GM12878 (cell line): ENCODE measurements around the gene SEC62. TPM values are rescaled to one million over a fixed set of nuclear protein-coding genes. Genes with fewer than 3 reads are reported as not detected.

Experiments used
- ATAC-seq: fragments of 200-7000 bp; cut with Tn5 transposase; 3 replicates; pipeline ENCODE4 v1.9.1; 2020; ENCODE audit warnings: mild to moderate bottlenecking, moderate library complexity
- BruUV-seq: library from RNA; stranded (reverse); fragments of 400-500 nt; replicated peaks from 2 replicates; lab custom pipeline; 2021; lab: Mats Ljungman, UMichigan
- CTCF ChIA-PET: fragments of 300-600 bp; sonication (Branson Sonifier 250); formaldehyde crosslinking; extraction: SDS; loops from one replicate; lab custom pipeline; 2021; ENCODE audit warnings: inconsistent platforms; lab: Yijun Ruan, JAX
- POLR2A ChIA-PET: fragments of 350-600 bp; formaldehyde crosslinking; extraction: SDS; loops from one replicate; lab custom pipeline; 2021; ENCODE audit warnings: inconsistent platforms; lab: Charles Lee
- RAD21 ChIA-PET: fragments of 300-600 bp; sonication (Branson Sonifier 250); formaldehyde crosslinking; loops from one replicate; lab custom pipeline; 2023; ENCODE audit warnings: antibody characterized with exemption; ENCODE audit not compliant: unreplicated experiment; lab: Charles Lee
- SMC1A ChIA-PET: fragments of 300-600 bp; sonication (Branson Sonifier 250); formaldehyde crosslinking; loops from one replicate; lab custom pipeline; 2023; ENCODE audit not compliant: unreplicated experiment, uncharacterized antibody; lab: Charles Lee
- DNase-seq: peaks from one replicate; pipeline ENCODE4 v3.0.0-alpha.2; 2011; ENCODE audit warnings: low read depth, low spot score
- FAIRE-seq: peaks from 3 replicates; lab custom pipeline; 2011; peaks lifted over from hg19 to GRCh38; lab: Jason Lieb, UNC
- H2AFZ ChIP-seq: 2 replicates; pipeline ENCODE4 v1.6.0; 2011; ENCODE audit warnings: low read depth, low read length, control low read depth; ENCODE audit not compliant: control insufficient read depth
- H3K27ac ChIP-seq: 2 replicates; pipeline ENCODE4 v1.5.1; 2011; ENCODE audit warnings: control low read depth; ENCODE audit not compliant: control insufficient read depth, insufficient read depth
- H3K27me3 ChIP-seq, 2 experiments: replicated peaks in 1 of 2; 2 replicates each; pipeline versions ENCODE4 v1.6.0 to v1.6.1; 2011; ENCODE audit warnings: low read length in 1 of 2; ENCODE audit not compliant: control insufficient read depth in 2 of 2, insufficient read depth in 2 of 2
- H3K36me3 ChIP-seq, 2 experiments: 2 replicates each; pipeline ENCODE4 v1.5.1; 2011; ENCODE audit warnings: low read length in 1 of 2; ENCODE audit not compliant: control insufficient read depth in 2 of 2, insufficient read depth in 2 of 2
- H3K4me1 ChIP-seq: 2 replicates; pipeline ENCODE4 v1.6.1; 2011; ENCODE audit warnings: mild to moderate bottlenecking, low read length, moderate library complexity, mixed read lengths; ENCODE audit not compliant: control insufficient read depth, insufficient read depth
- H3K4me2 ChIP-seq: 2 replicates; pipeline ENCODE4 v1.6.0; 2011; ENCODE audit warnings: control low read depth; ENCODE audit not compliant: control insufficient read depth, insufficient read depth
- H3K4me3 ChIP-seq: fragments of 200-600 bp; sonication (generic); 2 replicates; pipeline ENCODE4 v1.5.1; 2016
- H3K79me2 ChIP-seq: 2 replicates; pipeline ENCODE4 v1.6.0; 2011; ENCODE audit warnings: low read length; ENCODE audit not compliant: control insufficient read depth, insufficient read depth
- H3K9ac ChIP-seq: 2 replicates; pipeline ENCODE4 v1.8.0; 2011; ENCODE audit warnings: low read length, control low read depth, mixed read lengths; ENCODE audit not compliant: control insufficient read depth, insufficient read depth
- H3K9me3 ChIP-seq: replicated peaks from 3 replicates; pipeline ENCODE4 v1.5.1; 2011; ENCODE audit warnings: mild to moderate bottlenecking, low read length; ENCODE audit not compliant: control insufficient read depth, insufficient read depth
- H4K20me1 ChIP-seq: 2 replicates; pipeline ENCODE4 v1.6.0; 2011; ENCODE audit not compliant: control insufficient read depth, insufficient read depth
- CBFB ChIP-seq: IDR thresholded peaks from 2 replicates; pipeline ENCODE4 v1.6.1; 2016; ENCODE audit warnings: antibody characterized with exemption, low read depth
- IRF3 ChIP-seq: fragments of 450-650 bp; IDR thresholded peaks from 2 replicates; pipeline ENCODE4 v1.6.1; 2014; ENCODE audit warnings: mild to moderate bottlenecking
- SMAD1 ChIP-seq: fragments of 450-650 bp; IDR thresholded peaks from 2 replicates; pipeline ENCODE4 v1.6.1; 2018; ENCODE audit warnings: mild to moderate bottlenecking, low read depth; ENCODE audit not compliant: partially characterized antibody
- SRF ChIP-seq, 2 experiments: IDR thresholded peaks; 2 replicates each; pipeline ENCODE4 v1.6.1; 2011; ENCODE audit warnings: low read depth in 2 of 2, low read length in 2 of 2, mild to moderate bottlenecking in 1 of 2, moderate library complexity in 1 of 2
- TAF1 ChIP-seq: IDR thresholded peaks from 2 replicates; pipeline ENCODE4 v1.6.1; 2011; ENCODE audit warnings: mild to moderate bottlenecking, low read depth, low read length, borderline replicate concordance
- TCF7 ChIP-seq: IDR thresholded peaks from 2 replicates; pipeline ENCODE4 v1.6.1; 2014; ENCODE audit warnings: antibody characterized with exemption, borderline replicate concordance
- YBX1 ChIP-seq: fragments of 450-650 bp; IDR thresholded peaks from 2 replicates; pipeline ENCODE4 v1.6.1; 2016; ENCODE audit warnings: antibody characterized with exemption
- WGBS: methylation state at CpG from one replicate; pipeline ENCODE4 v1.1.6; 2016; ENCODE audit warnings: low lambda C conversion rate; ENCODE audit not compliant: insufficient replicate concordance, insufficient coverage; ENCODE audit errors: missing lambda C conversion rate; 5-methylcytosine and 5-hydroxymethylcytosine counted together
- in situ Hi-C: fragments of 300-500 bp; cut with MboI; formaldehyde crosslinking; loops from 9 replicates; pipeline ENCODE4 v1.14.3; 2018; ENCODE audit warnings: mixed read lengths
- intact Hi-C: fragments of 100-400 bp; cut with micrococcal nuclease; formaldehyde crosslinking; loops from one replicate; pipeline ENCODE4 v1.14.2; 2022; ENCODE audit not compliant: unreplicated experiment
- polyA plus RNA-seq, 11 experiments: library from polyadenylated mRNA; depleted of rRNA in 4 of 11; unstranded in 6 of 11; stranded (reverse) in 5 of 11; fragments of >200 nt; fragmentation: Nextera tagmentation in 4 of 11; fragmentation: Illumina TruSeq in 1 of 11; extraction: Ambion mirVana in 4 of 11; extraction: Trizol in 1 of 11; gene quantifications; 1 replicate in 1 of 11; 2 replicates in 10 of 11; pipeline versions ENCODE4 v1.2.1 to v1.2.3, GENCODE V29; 2011 to 2016; ENCODE audit warnings: inconsistent platforms in 2 of 11, missing spikeins in 2 of 11, low read depth in 1 of 11
- total RNA-seq, 4 experiments: library from RNA; depleted of rRNA in 3 of 4; stranded (reverse); fragments of >200 nt in 3 of 4; fragmentation: Illumina TruSeq in 1 of 4; extraction: Trizol in 1 of 4; gene quantifications; 2 replicates each; pipeline versions ENCODE4 v1.2.1 to v1.2.3, GENCODE V29; 2013 to 2021

The SEC62 gene
- total and polyA plus RNA-seq, 10 of the 15 experiments (the other 5 are each of a cell fraction or from before 2014, with no cell fraction given) = 25.6 to 270 (median 94.8) TPM

DNA sequence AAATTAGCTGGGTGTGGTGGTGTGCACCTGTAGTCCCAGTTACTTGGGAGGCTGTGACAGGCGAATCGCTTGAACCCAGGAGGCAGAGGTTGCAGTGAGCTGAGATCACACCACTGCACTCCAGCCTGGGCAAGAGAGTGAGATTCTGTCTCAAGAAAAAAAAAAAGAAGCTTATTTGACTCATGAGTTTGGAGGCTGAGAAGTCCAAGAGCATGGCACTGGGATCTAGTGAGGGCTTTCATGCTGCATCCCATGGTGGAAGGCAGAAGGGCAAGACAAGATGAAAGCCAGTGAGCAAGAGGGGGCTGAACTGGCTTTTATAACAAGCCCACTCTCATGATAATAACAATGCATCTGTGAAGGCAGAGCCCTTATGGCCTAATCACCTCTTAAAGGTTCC, 33.4 kb downstream of the SEC62 start (continued):
- TF ChIP-seq IRF3 = no peak

GRCh38 chr3:170002231-170002630, 35.6 kb downstream of the SEC62 start:
- FAIRE-seq = no peak
- H3K79me2 ChIP-seq = no peaks in the 10 kb centered on the region
- no peak overlapping the region for H3K4me2 ChIP-seq
- H3K9ac ChIP-seq = no peak overlapping the region
- H3K27me3 ChIP-seq = no peaks in the 10 kb centered on the region
- TF ChIP-seq YBX1 = no peak
- TF ChIP-seq CBFB = no peak
- TF ChIP-seq SMAD1 = no peak
- no peak for TF ChIP-seq TAF1
- TF ChIP-seq SRF (IDR thresholded peaks at IDR 0.05; ENCODE audit: low read depth in 2 of 2, low read length in 2 of 2) = no peak
- TF ChIP-seq TCF7 = no peak
- no peak overlapping the region for H3K27ac ChIP-seq
- H3K9me3 ChIP-seq = no peaks in the 10 kb centered on the region
- POLR2A ChIA-PET = no interaction called here
- BruUV-seq = no TSS peak
- DNase-seq = no peak
- intact Hi-C loops (no loop called here), in situ Hi-C loops (no loop called here)
- H4K20me1 ChIP-seq = no peaks in the 10 kb centered on the region
- CTCF ChIA-PET = interaction anchor here (1.0 kb wide), 1 partner anchor 21 kb away, joined by 3 read pairs; no protein-coding TSS in a partner anchor
- no peak for ATAC-seq
- no peak overlapping the region for H2AFZ ChIP-seq
- 97% methylated on average over 10 of the region's 10 CpGs for WGBS
- no peak overlapping the region for H3K4me3 ChIP-seq
- no peaks in the 10 kb centered on the region; a peak in 1 of 4 replicates for H3K36me3 ChIP-seq
- SMC1A ChIA-PET = no interaction called here
- peaks cover 30% of the 10 kb centered on the region for H3K4me1 ChIP-seq
- RAD21 ChIA-PET = no interaction called here
